GM18519 (cell line): ENCODE measurements around the gene CAPN10.
"Not testable (repeated sequence)": the region's sequence is repeated elsewhere in the genome, so short reads cannot be mapped to it uniquely, and the experiment has no call there.

Experiments
- ATAC-seq: cut with Tn5 transposase; IDR thresholded peaks from one replicate; pipeline ENCODE4 v1.9.1; 2021; ENCODE audit warnings: mild to moderate bottlenecking, moderate library complexity; ENCODE audit not compliant: unreplicated experiment, low FRiP score

CAPN10 gene

GRCh38 chr2:240601831-240602160 is 15.3 kb downstream of the CAPN10 start:
- no peak for ATAC-seq

GRCh38 chr2:240602266-240603050 is 15.9 kb downstream of the CAPN10 start:
- ATAC-seq: no peak

- ATAC-seq: no peak
Measured at GRCh38 chr2:240603081-240603835, 16.7 kb downstream of the CAPN10 start.

GRCh38 chr2:240603846-240604245 is 17.3 kb downstream of the CAPN10 start:
- no peak for ATAC-seq

- no peak for ATAC-seq
Measured at GRCh38 chr2:240604291-240604938, 17.9 kb downstream of the CAPN10 start.

GRCh38 chr2:240604939-240605716 is 18.6 kb downstream of the CAPN10 start:
- ATAC-seq: no peak

- ATAC-seq: no peak
Measured at GRCh38 chr2:240605867-240606743, 19.6 kb downstream of the CAPN10 start.

GRCh38 chr2:240611601-240612210 is 25.2 kb downstream of the CAPN10 start:
- no peak for ATAC-seq

- no peak for ATAC-seq
Measured at GRCh38 chr2:240613781-240614180, 27.2 kb downstream of the CAPN10 start.

- no peak for ATAC-seq
Measured at GRCh38 chr2:240614391-240614790, 27.9 kb downstream of the CAPN10 start.

- ATAC-seq: no peak
Measured at GRCh38 chr2:240615396-240615795, 28.9 kb downstream of the CAPN10 start.

GRCh38 chr2:240615820-240616547 is 29.4 kb downstream of the CAPN10 start:
- no peak for ATAC-seq

GRCh38 chr2:240616860-240617666 is 30.5 kb downstream of the CAPN10 start:
- not testable (repeated sequence) for ATAC-seq

GRCh38 chr2:240618776-240619175 is 32.2 kb downstream of the CAPN10 start:
- ATAC-seq: no peak

- no peak for ATAC-seq
Measured at GRCh38 chr2:240619506-240620148, 33.1 kb downstream of the CAPN10 start.

- no peak for ATAC-seq
Measured at GRCh38 chr2:240620149-240620731, 33.7 kb downstream of the CAPN10 start.

- ATAC-seq: no peak
Measured at GRCh38 chr2:240620859-240621258, 34.3 kb downstream of the CAPN10 start.
